Ecto neural progenitor cell (in vitro differentiated cells): ENCODE data around the gene FAM219A.

Experiments
- DNase-seq: peaks from one replicate; pipeline ENCODE4 v3.0.0-alpha.2; 2018; ENCODE audit warnings: low spot score

FAM219A gene

DNA sequence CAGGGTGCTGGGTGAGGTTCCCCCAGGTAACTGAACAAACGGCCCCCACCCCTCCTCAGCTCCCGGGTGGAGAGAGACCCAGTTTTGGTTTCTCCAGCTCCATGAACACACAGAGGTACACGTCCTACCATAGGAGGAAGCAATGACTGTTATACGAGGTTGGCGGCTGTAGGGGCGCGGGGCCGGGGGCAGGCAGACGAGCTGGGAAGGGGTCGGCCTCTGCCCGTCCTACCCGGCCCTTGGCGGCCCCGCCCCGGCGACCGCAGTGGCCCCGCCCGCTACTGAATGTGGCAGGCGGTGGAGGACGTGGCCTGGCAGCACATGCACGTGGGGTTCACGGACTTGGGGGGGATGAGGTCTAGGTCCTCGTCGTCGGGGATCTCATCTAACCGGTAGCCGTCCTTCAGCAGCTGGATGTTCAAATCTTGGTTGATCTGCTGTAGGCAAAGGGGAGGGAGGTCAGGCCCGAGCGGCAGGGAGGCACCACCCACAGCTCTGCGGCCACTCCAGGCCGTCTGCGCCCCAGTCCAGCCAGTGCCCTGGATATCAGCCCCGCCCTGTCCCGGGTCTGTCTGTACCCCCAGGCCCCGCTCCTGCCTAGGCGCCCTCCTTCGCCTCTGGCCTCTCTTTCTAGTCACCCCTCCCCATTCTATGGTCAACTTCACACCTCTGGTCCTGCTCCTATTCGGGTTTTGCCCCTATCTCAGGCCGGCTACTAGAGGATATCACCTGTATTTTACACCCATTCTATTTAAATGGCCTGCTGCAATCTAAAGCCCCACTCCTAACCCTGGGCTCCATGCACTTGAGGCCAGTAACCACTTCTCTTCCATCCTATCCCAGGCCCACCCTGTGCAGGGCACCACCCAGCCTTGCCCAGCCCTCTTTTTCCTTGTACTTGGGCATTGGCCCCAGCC lies 57.4 kb downstream of the FAM219A start:
- DNase-seq: no peak

DNA sequence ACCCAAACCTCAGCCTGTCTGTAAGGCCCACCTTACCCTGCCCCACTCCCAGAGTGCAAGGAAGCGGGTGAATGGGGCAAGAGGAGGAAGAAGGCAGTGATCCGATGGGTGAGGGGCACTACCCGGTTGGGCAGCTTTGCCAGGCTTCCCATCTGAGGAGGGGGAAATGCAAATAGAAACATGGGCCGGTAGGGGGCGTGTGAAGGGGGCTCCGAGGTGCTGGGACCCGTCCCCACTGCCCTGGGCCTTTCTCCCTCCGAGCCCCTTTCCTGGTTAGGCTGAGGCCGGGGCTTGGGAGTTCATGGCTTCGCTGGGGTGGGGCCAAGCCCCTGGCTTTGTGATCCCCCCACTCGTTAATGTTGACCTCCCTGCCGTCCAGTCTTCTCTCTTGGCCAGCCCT lies 58.1 kb downstream of the FAM219A start:
- no peak for DNase-seq

DNA sequence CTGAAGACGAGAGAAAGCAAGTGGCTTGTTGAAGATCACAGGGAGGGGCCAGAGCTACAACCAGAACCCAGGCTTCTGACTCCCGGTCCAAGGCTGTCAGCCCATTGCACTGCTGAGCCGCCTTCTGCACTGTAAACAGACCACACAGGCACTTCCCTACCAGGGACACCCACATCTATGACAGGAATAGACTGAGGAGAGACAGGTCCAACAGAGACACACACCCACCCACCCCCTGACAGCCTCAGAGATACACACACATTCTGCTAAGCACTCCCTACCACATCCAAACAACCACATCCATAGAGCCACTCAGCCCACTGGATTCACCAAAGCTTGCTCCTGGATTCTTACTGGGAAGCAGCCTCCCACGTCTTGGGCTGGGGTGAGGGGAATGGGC lies 58.6 kb downstream of the FAM219A start:
- no peak for DNase-seq

DNA sequence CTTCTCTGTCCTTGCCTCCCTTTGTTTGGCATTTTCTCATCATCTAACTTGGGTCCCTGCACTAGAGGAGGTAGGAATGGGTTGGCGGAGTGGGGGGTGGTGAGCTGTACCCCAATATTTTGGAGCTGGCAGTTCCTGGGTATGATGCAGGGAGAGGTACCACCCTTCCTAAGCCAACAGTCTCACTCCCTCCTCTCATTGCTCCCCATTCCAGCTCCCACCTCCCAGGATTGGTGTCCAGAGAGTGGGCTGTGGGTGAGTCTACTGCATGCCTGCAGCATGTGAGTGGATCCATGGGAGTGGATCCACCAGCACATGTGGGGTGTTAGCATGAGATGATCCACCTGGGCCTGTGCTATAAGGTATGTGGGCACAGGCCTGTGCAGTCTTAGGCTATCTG lies 59.5 kb downstream of the FAM219A start:
- peak; percentile 22 for DNase-seq

DNA sequence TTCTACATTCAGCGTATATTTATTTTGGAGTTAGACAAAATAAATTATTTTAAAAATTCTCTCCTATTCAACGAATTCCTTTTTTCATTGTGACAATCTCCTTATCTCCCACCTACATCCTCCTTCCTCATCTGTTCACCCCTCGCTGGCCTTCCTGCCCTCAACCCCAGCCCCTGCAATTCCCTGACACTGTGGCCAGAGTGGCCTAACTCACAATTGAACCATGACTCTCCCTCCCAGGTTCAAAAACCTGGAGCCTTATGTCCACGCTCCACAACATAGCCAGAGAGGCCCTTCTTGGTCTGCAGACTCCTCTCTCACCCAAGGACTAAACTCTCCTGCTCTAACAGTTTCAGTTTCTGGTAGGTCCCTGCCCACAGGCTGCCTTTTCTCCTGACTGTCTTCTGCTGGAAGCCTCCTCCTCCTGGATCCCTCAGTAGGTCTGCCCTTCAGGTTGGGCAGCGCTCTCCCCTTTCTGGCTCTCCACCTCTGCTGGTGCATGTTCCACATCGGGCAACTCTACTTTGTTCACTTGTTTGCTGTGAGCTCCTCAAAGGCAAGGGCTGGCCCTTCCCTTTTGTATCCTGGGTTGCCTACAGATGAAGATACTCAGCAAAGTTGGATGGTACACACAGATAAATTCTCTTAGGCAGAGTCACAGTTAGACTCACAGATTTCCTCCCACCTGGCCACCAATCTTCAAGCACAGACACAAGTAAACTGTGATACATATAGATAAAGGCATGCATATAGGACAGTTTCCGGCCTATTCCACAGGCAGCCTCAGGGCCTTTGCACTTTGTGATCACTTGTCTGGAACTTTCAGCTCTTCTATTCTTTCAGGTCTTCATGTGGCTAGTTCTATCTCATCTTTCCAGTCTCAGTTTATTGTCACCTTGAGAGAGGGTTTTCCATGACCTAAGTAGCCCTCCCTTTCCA lies 61.8 kb downstream of the FAM219A start:
- peak; percentile 20 for DNase-seq

DNA sequence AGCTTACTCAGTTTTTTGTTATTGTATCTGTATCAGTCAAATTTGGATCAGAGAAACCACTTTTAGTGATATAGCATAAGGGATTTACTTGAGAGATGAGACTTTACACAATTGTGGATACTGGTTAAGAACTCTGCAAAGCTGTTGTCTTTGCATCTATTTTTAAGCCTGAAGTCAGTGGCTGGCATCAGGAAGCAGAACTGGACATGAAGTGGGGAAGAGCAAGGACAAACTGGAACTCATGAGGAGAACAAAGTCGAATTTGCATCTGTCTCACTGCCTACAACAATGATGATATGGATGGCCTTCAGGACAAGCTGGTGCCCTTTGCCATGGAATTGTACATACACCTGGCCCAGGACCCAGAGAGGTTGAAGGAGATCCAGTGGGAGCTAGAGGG lies 65.9 kb downstream of the FAM219A start:
- DNase-seq: no peak

DNA sequence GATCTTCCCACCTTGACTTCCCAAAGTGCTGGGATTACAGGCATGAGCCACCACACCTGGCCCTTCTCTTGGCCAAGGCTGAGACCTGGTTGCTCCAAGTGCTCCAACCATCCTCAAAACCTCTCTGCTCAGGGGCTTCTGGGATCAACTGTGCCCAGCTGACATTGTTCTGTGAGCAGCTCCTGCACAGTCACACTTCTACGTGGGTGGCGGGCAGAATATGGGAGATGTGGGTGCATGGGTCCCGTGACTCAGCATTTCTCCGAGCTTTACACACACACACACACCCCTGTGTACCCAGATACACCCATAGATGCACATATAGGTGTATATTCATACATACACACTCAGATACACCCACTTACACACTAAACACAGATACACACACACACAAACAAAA lies 71.1 kb downstream of the FAM219A start:
- peak; percentile 8 for DNase-seq

DNA sequence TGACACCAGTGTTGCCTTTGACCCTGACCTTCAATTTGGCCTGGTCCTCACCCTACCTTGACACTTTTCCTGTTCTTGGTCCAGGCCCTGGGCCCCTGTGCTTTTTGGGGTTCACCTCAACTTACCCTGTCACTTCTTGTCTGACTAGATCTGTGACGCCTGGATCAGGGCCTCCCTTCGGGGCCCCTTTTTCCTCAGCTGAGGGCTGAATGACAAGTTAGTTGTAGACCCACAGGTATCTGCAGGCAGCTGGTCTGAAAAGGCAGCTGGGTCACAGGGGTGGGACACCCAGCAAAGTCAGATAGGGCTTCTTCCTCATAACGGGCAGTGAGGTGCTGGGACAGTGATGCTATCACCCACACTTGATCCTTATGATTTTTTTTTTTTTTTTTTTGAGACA lies 71.7 kb downstream of the FAM219A start:
- DNase-seq: peak; percentile 29

DNA sequence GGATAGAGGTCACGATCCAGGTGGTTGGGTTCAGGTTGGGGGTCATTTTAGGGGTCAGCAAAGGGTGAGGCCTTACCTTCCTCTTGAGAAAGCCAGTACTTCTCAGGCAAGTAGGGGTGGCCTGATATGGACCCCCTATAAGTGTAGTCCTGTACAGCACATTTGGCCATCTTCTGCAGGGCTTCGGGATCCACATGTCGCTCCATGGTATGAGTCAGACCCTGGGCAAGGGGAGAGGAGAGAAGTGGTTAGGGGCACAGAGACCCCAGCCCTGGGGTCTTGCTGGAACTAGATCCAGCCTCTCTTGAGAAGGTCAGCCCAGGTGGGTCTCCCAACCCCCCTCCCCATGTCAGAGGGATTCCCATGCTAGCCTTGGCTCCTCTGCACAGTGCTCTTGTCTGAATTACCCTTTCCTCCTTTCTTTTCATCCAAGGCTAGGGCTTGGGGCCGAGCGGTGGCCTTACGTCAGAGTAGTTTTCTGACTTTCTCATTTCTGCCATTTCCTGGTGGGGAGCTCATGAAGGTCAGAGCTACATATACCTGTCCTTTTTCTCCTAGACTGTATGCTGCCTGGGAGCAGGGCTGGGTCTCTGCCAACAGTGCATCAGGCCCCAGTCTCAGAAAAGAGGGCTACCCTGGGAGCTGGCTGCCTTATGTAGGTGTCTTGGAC lies 72.7 kb downstream of the FAM219A start:
- peak; percentile 22 for DNase-seq

DNA sequence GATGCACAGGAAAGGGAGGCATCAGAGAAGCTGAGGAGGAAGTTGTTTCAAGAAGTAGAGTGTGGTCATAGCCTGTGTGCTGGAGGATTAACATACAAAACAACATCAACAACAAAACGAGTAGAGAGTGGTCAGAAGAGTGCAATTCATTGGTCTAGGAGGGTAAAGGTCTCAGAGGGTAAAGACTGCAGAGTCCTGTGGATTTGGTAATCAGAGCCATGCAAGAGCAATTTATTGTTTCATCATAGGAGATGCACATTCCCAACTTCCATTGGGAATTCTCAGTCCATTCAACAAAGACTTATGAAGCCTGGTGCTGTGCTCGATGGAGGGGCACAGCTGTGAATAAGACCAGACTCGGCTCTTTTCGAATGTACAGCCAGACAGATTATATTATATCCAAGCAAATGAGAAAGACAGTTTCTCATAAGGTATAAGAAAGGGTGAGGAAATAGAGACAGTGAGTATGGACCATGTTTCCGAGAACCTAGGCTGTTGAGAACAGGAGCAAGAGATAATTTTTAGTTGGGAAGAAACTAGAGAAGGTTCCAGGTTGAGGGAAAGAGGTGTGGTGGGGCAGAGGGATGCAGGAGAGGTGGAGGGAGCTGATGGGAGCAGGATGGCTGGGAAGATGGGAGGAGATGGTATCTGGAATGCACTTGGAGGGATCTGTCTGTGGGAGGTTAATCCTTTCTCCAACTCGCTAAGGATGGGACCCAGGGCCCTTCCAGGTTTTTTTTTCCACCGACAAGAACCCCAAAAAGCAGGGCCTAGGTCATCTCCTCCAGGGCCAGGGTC lies 73.8 kb downstream of the FAM219A start:
- peak; percentile 18 for DNase-seq

DNA sequence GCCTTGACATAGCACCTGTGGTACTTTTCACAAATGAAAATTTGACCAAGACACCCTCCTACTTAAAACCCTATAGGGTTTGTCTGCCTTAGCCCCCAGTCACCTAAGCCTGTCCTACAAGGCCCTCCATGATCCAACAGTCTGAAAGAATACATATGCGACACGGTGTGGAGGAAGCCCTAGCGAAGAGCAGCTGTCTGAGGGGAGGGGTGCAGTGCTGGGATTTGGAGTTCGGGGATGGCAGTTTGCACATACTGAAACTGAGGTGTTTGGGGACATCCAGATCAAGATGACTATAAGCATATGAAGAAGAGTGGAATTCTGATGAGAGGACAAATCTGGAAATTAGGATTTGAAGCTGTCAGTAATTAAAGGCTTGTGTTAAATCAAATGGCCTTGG lies 74.5 kb downstream of the FAM219A start:
- peak; percentile 14 for DNase-seq

DNA sequence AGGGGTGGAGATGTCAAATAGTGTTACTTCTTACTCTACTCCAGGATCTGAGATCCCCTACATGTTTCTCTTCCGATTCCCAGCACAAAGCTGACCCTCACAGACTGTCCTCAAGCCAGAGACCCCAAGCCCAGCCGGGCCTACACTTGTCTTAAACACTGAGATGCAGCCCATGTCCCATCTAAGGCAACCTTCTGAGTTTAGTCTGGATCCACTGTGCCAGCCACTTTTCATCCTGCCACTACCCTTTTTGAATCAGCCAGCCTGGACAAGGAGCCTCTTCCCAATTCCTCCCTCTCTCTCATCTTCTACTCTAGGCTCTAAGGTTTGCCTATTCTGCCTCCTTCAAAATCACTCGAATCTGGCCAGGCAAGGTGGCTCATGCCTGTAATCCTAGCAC lies 75.5 kb downstream of the FAM219A start:
- no peak for DNase-seq

DNA sequence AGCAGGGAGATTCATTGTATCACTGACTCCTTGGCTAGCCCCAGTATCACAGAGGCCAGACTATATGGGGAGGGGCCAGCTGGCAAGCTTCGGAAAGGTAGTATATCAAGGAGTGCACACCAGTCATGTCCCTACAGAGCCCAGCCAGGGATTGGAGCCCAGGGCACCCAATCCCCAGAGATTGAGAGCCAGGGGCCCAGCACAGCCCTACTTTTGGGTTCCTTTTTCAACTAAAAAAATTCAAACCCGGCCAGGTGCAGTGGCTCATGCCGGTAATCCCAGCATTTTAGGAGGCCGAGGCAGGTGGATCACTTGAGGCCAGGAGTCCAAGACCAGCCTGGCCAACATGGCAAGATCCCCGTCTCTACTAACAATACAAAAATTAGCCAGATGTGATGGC lies 76.3 kb downstream of the FAM219A start:
- no peak for DNase-seq

DNA sequence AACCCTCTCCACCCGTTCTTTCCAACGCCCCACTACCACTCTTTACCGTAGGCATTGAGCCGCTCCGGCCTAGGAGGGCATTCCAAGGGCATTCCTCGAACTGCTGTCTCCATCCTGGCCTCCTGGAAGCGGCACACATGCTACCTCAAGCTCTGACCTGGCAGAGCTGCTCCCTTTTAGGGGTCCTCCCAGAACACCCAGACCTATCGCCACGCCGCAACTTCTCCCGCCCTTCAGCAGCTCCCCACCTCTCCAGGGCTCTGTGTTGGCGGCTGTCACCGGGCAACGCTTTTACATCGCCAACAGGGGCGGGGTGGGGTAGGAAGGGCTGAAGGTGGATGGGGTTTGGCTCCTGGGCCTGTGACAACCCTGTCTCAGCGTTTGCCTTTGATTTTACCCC lies 77.0 kb downstream of the FAM219A start:
- DNase-seq: peak; percentile 49

DNA sequence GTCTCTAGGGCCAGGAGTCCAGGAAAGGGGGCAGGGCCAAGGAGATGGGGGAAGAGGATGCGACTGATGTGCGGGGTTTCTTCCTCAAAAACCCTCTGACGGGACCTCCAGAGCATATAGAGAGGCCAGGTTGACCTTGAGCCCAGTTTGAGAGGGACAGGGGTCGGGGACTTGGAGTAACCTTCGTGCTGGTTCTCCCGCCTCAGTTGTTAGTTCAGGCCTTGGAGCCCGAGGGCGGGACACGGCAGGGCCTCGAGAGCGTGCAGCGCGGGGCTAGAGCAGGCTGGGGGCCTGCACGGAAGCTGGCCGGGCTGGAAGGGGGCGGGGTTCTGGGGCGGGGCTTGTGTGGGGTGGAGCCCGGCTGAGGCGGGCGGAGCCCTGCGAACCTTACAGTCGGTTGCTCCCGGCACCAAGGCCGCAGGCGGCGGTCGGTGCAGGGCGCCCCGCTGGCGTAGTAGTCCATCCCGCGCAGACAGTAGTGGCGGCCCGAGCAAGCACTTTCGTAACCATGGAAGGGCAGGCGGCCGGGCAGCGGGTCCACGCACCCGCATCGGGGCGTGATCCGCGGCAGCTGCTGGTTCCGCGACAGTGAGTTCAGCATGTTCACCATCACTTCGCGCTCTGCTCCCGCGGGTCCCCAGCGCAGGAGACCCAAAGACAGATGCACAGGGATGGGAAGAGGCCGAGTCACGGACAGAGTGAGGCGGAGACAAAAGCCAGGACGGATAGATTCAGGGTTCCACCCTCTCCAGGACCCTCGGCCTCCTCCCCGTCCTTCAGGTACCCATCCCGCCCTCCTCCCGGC lies 77.7 kb downstream of the FAM219A start:
- peak; percentile 87 for DNase-seq

DNA sequence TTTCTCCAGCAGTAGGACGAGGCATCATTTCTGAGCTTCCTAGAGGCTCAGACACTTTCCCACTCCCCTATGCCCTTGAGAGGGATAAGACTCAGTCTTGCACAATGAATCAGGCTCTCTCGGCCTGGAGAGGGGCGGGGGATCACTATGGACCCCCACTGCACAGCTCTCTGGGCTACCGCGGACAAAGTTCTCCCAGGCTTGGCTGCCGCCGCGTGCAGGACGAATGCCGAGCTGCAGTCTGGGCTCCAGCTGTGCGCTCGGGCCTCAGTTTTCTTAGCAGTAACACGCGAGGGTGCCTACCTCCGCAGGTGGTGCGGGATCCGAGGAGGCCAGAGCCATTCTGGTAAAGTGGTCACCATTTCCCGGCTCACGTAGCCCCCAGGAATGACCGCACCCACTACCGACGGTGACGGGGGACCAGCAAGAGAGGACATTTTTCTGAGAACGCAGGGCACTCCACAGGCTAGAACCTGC lies 78.3 kb downstream of the FAM219A start:
- DNase-seq: peak; percentile 66

DNA sequence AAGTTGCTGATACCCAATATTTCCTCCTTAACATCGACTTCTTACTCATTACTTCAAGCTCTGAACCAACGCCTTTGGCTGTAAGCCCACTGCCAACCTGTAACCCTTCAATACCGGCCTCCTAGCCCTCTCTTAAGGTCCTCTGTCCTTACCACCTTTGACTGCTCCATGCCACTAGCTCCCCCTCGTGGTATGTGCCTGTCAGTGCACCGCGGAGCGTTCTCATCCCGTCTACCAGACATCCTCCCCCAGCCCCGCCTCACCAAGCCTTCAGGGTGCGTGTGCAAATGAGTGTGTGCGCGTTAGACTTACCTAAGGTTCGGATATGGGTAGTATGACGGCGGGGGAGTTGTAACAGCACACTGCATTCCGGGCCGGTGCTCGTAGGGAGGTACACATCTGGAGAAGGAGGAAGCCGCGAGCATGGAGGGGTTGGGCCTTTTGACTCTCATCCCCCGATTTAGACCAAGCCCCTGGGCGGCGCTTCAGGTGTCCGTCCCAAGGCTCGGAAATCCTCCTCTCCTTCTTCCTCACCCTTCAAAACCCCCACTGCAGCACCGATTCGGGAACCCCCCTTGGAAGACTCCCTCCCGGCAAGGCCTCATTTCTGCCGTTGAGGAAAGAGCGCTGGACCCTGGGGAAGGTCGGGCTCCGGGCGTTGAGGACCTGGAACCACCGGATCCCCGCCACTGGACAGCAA lies 78.9 kb downstream of the FAM219A start:
- DNase-seq: peak; percentile 92

DNA sequence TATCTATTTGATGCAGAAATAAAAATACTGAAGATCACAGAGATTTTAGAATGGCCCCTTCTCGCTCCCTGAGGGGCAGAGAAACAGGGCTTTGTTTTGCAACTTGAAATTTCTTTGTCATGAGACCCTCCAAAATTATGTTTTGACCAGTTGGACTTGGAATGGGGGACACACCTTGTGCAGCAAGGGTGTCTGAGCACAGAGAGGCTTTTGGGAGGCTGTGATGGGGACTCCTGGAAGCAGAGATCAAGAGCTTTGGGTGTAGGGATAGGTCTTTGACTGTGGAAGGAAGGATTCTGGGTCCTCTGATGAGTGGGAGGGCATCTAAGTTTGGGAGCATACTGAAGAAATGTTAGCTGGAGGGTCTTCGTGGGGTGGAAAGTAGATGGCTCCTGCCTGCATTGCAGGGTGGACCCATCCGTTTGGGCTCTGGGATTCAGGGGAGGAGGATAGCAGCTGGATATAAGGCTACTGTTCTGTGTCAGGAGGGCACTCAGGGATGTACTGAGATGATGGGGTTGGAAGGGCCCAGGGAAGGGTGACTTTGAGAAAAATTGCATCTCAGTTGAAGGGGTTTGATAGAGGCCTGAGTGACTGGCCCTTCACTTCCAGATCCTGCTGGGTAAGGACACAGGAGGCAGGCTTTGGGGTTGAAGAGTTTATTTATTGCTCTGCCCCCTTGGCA lies 79.9 kb downstream of the FAM219A start:
- no peak for DNase-seq

DNA sequence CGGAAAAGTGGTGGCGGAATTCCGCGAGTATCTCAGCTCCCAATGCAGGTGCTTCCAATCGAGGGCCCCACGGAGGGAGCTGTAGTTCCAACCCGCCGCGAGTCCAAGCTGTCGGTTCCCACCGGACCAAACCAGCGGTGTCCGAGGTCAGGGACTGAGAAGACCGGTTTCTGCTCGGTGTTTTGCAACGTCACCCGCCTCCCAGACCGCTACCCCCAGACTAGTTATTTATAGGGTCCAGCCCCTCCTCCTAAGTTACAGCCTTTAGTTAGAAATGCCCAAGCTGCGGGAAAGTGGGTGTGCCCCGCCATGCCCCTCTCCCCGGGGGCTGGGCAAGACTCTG lies 81.0 kb downstream of the FAM219A start:
- DNase-seq: no peak
